ENCODE measurements around the gene TMEM203. TPM values are rescaled to one million over a fixed set of nuclear protein-coding genes. Genes with fewer than 3 reads are reported as not detected.

TMEM203 gene
- total RNA-seq, 1 experiment from 2014 or later, result 57.6 TPM

GRCh38 chr9:137164370-137165249 is 40.8 kb downstream of the TMEM203 start:
- in situ Hi-C loops (cut with HindIII; ENCODE audit: low pct_unique_long_range_greater_than_20kb, low sequenced_read_pairs), result no loop called here
- no peak for DNase-seq (ENCODE audit: low read depth)

GRCh38 chr9:137163805-137164204 is 41.6 kb downstream of the TMEM203 start:
- in situ Hi-C loops (cut with HindIII; ENCODE audit: low pct_unique_long_range_greater_than_20kb, low sequenced_read_pairs), result no loop called here
- no peak for DNase-seq (ENCODE audit: low read depth)

DNA sequence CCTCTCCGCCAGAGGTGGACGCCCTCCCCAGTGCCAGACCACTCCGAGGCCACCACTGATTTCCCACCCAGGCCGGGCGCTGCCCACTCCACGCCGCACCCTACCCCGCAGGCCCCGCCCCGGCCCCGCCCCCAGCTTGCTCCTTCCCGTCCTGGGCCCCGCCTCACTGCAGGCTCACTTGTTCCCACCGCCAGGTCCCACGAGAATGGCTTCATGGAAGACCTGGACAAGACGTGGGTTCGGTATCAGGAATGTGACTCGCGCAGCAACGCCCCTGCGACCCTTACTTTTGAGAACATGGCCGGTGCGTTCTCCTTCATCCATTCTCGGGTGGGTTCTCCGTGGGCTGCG is 42.1 kb downstream of the TMEM203 start:
- in situ Hi-C loops (cut with HindIII; ENCODE audit: low pct_unique_long_range_greater_than_20kb, low sequenced_read_pairs), result no loop called here
- no peak for DNase-seq (ENCODE audit: low read depth)

- in situ Hi-C loops (cut with HindIII; ENCODE audit: low pct_unique_long_range_greater_than_20kb, low sequenced_read_pairs), result no loop called here
- peak; percentile 51 for DNase-seq (ENCODE audit: low read depth)
These were observed 42.7 kb downstream of the TMEM203 start for GRCh38 chr9:137162505-137163364.

DNA sequence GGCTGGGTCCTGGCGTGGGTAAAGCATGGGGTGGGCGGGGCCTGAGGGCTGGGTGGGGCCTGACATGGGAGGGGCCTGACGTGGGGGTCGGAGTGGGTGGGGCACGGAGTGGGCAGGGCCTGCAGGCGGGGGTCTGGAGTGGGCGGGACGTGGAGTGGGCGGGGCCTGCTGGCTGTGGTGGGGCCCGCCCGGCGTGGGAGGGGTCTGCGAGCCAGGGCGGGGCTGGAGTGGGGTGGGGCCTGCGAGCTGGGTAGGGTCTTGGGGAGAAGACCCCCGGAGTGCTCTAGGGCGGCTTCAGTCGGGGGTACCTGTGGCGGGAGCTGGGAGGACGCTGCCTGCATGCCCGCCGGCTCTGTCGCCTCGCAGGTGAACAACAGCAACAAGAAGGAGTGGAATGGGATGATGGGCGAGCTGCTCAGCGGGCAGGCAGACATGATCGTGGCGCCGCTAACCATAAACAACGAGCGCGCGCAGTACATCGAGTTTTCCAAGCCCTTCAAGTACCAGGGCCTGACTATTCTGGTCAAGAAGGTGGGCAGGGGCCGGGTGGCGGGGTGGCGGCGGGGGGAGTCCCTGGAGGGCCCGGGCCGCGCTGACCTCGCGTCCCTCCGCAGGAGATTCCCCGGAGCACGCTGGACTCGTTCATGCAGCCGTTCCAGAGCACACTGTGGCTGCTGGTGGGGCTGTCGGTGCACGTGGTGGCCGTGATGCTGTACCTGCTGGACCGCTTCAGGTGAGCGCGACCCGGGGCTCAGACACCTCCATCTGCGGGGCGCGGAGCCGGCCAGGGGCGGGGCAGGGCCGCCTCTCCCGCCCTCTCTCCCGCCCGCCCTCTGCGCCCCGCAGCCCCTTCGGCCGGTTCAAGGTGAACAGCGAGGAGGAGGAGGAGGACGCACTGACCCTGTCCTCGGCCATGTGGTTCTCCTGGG is 43.6 kb downstream of the TMEM203 start:
- DNase-seq (ENCODE audit: low read depth), result no peak
- in situ Hi-C loops (cut with HindIII; ENCODE audit: low pct_unique_long_range_greater_than_20kb, low sequenced_read_pairs), result no loop called here

GRCh38 chr9:137160716-137161557 is 44.5 kb downstream of the TMEM203 start:
- in situ Hi-C loops (cut with HindIII; ENCODE audit: low pct_unique_long_range_greater_than_20kb, low sequenced_read_pairs), result no loop called here
- no peak for DNase-seq (ENCODE audit: low read depth)

DNA sequence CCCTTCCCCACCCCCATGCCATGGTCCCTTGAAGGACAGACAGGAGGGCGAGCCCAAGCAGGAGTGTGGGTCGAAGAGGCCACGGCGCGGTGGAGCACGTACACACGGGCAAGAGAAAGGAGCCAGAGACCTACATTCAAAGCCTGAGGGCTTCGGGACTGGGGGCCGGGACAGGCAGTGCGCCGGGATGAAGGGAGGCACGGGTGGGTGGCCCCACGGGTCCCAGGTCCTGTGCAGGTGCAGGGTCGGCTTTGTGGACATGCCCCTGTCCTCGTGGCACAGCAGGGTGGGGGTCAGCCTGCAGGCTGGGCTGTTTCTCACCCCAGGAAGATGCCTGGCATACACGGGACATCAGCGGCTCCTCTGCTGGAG is 45.4 kb downstream of the TMEM203 start:
- DNase-seq (ENCODE audit: low read depth), result no peak
- in situ Hi-C loops (cut with HindIII; ENCODE audit: low pct_unique_long_range_greater_than_20kb, low sequenced_read_pairs), result no loop called here

DNA sequence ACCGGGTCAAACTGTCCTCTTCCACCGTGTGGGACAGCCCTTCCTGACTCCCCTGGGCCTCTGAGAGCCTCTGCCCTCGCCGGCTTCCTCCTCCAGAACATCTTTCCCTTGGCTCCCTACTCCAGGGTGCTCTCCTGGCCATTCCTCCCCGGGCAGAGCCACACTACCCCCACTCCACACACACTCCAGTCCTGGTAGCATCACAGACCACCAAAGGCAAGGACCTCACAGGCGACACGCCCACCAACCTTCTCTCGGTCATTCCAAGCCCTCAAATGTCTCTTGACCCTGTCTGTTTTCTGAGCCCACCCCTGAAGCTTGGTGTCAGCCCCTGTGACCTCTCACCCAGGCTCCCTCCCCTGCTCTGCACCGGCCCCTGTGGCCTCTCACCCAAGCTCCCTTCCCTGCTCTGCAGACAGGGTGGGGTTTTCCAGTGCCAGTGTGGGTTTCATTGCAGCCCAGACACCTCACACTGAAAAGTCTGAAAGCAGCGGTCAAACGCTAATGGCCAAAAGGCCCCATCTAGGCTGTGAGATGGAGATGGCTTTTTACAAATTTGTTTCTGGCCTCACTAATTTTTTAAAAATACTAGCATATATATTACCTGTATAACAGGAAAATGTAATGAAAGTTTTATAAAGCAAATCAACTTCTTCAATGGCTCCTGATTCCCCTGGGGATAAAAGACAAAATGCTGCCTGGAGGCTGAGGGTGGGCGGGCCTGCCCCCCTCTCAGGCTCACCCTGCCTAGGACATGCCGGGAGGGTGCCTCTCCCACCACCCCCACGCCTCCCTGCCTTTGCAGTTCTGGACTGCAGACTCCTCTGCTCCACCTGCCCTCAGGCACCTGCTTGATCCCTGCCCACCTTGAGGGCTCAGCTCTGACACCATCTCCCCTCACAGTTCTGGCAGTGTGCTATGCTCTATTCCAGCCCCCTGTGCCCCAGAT is 46.1 kb downstream of the TMEM203 start:
- in situ Hi-C loops (cut with HindIII; ENCODE audit: low pct_unique_long_range_greater_than_20kb, low sequenced_read_pairs), result no loop called here
- DNase-seq (ENCODE audit: low read depth), result no peak

DNA sequence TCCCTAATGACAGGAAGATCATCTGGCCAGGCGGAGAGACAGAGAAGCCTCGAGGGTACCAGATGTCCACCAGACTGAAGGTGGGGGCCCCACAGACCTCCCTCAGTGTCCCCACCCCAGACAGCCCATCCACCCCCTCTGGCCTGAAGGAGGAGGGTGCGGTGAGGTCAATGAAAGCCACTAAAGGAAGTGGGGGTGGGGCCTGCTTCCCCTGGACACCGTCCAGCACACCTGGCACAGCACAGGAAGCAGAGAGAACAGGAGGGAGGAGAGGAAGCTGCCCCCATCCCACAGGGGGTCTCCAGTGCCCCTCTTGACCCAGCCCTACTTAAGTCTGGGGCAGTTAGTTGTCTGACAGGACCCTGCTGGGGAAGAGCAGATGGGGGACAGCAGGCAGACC is 46.8 kb downstream of the TMEM203 start:
- in situ Hi-C loops (cut with HindIII; ENCODE audit: low pct_unique_long_range_greater_than_20kb, low sequenced_read_pairs), result no loop called here
- DNase-seq (ENCODE audit: low read depth), result no peak

DNA sequence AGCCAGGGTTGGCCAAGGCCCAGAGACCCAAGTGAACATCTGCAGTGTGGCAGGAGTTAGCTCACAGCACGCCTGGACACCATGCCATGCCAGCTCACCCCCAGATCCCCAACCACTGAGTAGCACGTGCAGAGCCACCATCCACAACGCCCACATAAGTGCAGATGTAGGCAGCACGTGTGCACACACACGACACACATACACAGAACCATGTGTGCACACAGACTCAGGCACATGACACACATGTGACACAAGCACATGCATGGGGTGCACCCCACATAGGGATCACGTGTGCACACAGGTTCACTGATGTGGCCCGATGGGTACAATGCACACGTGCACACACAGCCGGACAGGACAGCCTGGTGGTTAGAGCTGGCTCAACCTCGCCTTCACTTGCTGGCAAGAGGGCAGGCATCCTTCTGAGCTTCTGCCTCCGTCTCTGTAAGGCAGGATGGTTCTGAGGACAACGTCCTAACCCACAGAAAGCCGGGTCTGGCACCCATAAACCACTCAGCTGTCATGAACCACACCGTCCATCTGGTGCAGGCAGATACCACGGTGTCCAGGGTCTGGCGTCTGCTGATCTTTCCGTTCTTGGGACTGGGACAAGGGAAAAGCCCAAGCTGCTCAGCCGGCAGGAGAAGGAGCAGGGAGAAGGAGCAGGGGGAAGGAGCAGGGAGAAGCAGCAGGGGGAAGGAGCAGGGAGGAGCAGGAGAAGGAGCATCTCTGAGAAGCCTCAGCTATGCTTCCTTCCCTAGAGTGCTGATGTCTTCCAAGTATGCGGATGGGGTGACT is 47.6 kb downstream of the TMEM203 start:
- in situ Hi-C loops (cut with HindIII; ENCODE audit: low pct_unique_long_range_greater_than_20kb, low sequenced_read_pairs), result no loop called here
- DNase-seq (ENCODE audit: low read depth), result no peak

DNA sequence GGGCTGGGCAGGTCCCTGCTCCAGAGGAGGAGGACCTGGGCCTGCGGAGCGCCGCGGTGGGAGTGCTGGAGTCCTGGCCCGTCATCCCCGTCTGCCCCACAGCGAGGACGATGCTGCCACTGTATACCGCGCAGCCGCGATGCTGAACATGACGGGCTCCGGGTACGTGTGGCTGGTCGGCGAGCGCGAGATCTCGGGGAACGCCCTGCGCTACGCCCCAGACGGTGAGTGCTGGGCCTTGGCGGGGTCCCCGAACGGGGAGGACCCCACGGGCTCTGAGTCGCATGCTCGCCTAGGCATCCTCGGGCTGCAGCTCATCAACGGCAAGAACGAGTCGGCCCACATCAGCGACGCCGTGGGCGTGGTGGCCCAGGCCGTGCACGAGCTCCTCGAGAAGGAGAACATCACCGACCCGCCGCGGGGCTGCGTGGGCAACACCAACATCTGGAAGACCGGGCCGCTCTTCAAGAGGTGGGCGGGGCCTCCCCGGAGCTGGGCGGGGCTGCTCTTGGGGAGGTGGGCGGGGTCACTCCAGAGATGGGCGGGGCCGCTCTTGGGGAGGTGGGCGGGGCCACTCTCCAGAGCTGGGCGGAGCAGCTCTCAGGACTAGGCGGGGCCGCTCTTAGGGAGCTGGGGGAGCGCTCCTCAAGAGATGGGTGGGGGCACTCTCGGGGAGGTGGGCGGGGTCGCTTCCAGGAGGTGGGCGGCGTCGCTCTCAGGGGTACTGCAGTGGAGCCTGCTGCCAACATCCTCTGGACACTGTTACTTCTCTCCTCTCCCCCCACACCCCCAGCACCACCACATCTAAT is 48.7 kb downstream of the TMEM203 start:
- in situ Hi-C loops (cut with HindIII; ENCODE audit: low pct_unique_long_range_greater_than_20kb, low sequenced_read_pairs), result no loop called here

More for the DNA sequence above, 48.7 kb downstream of the TMEM203 start:
- DNase-seq (ENCODE audit: low read depth), result no peak

Other genes with a start within 250 kb of the TMEM203 start
- gene PTGDS, start 228.1 kb downstream of the TMEM203 start, total RNA-seq (2014; rRNA removed; shearing (Covaris generic); ENCODE audit: low replicate concordance), result not detected in 2 replicates
- gene LCNL1, start 222.7 kb downstream of the TMEM203 start, total RNA-seq (2014; rRNA removed; shearing (Covaris generic); ENCODE audit: low replicate concordance), result not detected in 2 replicates
- 129 and 137 TPM in 2 replicates for gene PAXX, start 213.2 kb downstream of the TMEM203 start, total RNA-seq (2014; rRNA removed; shearing (Covaris generic); ENCODE audit: low replicate concordance)
- not detected in 2 replicates for gene CLIC3, start 209.1 kb downstream of the TMEM203 start, total RNA-seq (2014; rRNA removed; shearing (Covaris generic); ENCODE audit: low replicate concordance)
- gene ABCA2, start 177.4 kb downstream of the TMEM203 start, total RNA-seq (2014; rRNA removed; shearing (Covaris generic); ENCODE audit: low replicate concordance), result 19.0 and 23.5 TPM in 2 replicates
- not detected in 2 replicates for gene FUT7, start 173.6 kb downstream of the TMEM203 start, total RNA-seq (2014; rRNA removed; shearing (Covaris generic); ENCODE audit: low replicate concordance)
- 31.8 and 45.1 TPM in 2 replicates for gene NPDC1, start 159.5 kb downstream of the TMEM203 start, total RNA-seq (2014; rRNA removed; shearing (Covaris generic); ENCODE audit: low replicate concordance)
- not detected in 2 replicates for gene ENTPD2, start 151.6 kb downstream of the TMEM203 start, total RNA-seq (2014; rRNA removed; shearing (Covaris generic); ENCODE audit: low replicate concordance)
- 51.2 and 55.0 TPM in 2 replicates for gene SAPCD2, start 135.1 kb downstream of the TMEM203 start, total RNA-seq (2014; rRNA removed; shearing (Covaris generic); ENCODE audit: low replicate concordance)
- gene UAP1L1, start 128.1 kb downstream of the TMEM203 start, total RNA-seq (2014; rRNA removed; shearing (Covaris generic); ENCODE audit: low replicate concordance), result 2.1 and 2.3 TPM in 2 replicates
- gene MAN1B1, start 118.7 kb downstream of the TMEM203 start, total RNA-seq (2014; rRNA removed; shearing (Covaris generic); ENCODE audit: low replicate concordance), result 52.2 and 79.4 TPM in 2 replicates
- gene DPP7, start 90.9 kb downstream of the TMEM203 start, total RNA-seq (2014; rRNA removed; shearing (Covaris generic); ENCODE audit: low replicate concordance), result 118 and 163 TPM in 2 replicates
- gene GRIN1, start 66.5 kb downstream of the TMEM203 start, total RNA-seq (2014; rRNA removed; shearing (Covaris generic); ENCODE audit: low replicate concordance), result not detected in 2 replicates
- gene LRRC26, start 35.6 kb downstream of the TMEM203 start, total RNA-seq (2014; rRNA removed; shearing (Covaris generic); ENCODE audit: low replicate concordance), result 1.8 and 3.0 TPM in 2 replicates
- not detected in 2 replicates for gene TMEM210, start 33.6 kb downstream of the TMEM203 start, total RNA-seq (2014; rRNA removed; shearing (Covaris generic); ENCODE audit: low replicate concordance)
- gene ANAPC2, start 17.1 kb downstream of the TMEM203 start, total RNA-seq (2014; rRNA removed; shearing (Covaris generic); ENCODE audit: low replicate concordance), result 38.2 and 94.6 TPM in 2 replicates
- gene SSNA1, start 17.0 kb downstream of the TMEM203 start, total RNA-seq (2014; rRNA removed; shearing (Covaris generic); ENCODE audit: low replicate concordance), result 163 and 166 TPM in 2 replicates
- gene TPRN, start 4.9 kb downstream of the TMEM203 start, total RNA-seq (2014; rRNA removed; shearing (Covaris generic); ENCODE audit: low replicate concordance), result 13.9 and 15.2 TPM in 2 replicates
- 8.1 and 8.3 TPM in 2 replicates for gene NDOR1, start 52 bp upstream of the TMEM203 start, total RNA-seq (2014; rRNA removed; shearing (Covaris generic); ENCODE audit: low replicate concordance)
- not detected in 2 replicates for gene RNF208, start 16.6 kb upstream of the TMEM203 start, total RNA-seq (2014; rRNA removed; shearing (Covaris generic); ENCODE audit: low replicate concordance)
- gene CYSRT1, start 19.5 kb upstream of the TMEM203 start, total RNA-seq (2014; rRNA removed; shearing (Covaris generic); ENCODE audit: low replicate concordance), result 0.61 and 12.7 TPM in 2 replicates
- gene RNF224, start 21.9 kb upstream of the TMEM203 start, total RNA-seq (2014; rRNA removed; shearing (Covaris generic); ENCODE audit: low replicate concordance), result not detected in 2 replicates
- gene SLC34A3, start 25.3 kb upstream of the TMEM203 start, total RNA-seq (2014; rRNA removed; shearing (Covaris generic); ENCODE audit: low replicate concordance), result not detected in 2 replicates
- 909 and 1,000 TPM in 2 replicates for gene TUBB4B, start 35.6 kb upstream of the TMEM203 start, total RNA-seq (2014; rRNA removed; shearing (Covaris generic); ENCODE audit: low replicate concordance)
- gene STPG3, start 45.6 kb upstream of the TMEM203 start, total RNA-seq (2014; rRNA removed; shearing (Covaris generic); ENCODE audit: low replicate concordance), result not detected in 2 replicates
- gene NELFB, start 49.7 kb upstream of the TMEM203 start, total RNA-seq (2014; rRNA removed; shearing (Covaris generic); ENCODE audit: low replicate concordance), result 84.1 and 92.6 TPM in 2 replicates
- gene TOR4A, start 72.1 kb upstream of the TMEM203 start, total RNA-seq (2014; rRNA removed; shearing (Covaris generic); ENCODE audit: low replicate concordance), result 35.1 and 51.9 TPM in 2 replicates
- 0.17 and 2.0 TPM in 2 replicates for gene NRARP, start 96.6 kb upstream of the TMEM203 start, total RNA-seq (2014; rRNA removed; shearing (Covaris generic); ENCODE audit: low replicate concordance)
- gene EXD3, start 217.5 kb upstream of the TMEM203 start, total RNA-seq (2014; rRNA removed; shearing (Covaris generic); ENCODE audit: low replicate concordance), result 0.84 and 5.3 TPM in 2 replicates
- gene NOXA1, start 217.7 kb upstream of the TMEM203 start, total RNA-seq (2014; rRNA removed; shearing (Covaris generic); ENCODE audit: low replicate concordance), result 5.1 and 5.5 TPM in 2 replicates
- gene ENTPD8, start 235.7 kb upstream of the TMEM203 start, total RNA-seq (2014; rRNA removed; shearing (Covaris generic); ENCODE audit: low replicate concordance), result not detected in 2 replicates